ENCODE results near the gene NOL11. TPM values are rescaled to one million over a fixed set of nuclear protein-coding genes. Genes with fewer than 3 reads are reported as not detected.

The NOL11 gene
- total RNA-seq, 2 experiments from 2014 or later: 74.3 to 76.0 TPM

DNA sequence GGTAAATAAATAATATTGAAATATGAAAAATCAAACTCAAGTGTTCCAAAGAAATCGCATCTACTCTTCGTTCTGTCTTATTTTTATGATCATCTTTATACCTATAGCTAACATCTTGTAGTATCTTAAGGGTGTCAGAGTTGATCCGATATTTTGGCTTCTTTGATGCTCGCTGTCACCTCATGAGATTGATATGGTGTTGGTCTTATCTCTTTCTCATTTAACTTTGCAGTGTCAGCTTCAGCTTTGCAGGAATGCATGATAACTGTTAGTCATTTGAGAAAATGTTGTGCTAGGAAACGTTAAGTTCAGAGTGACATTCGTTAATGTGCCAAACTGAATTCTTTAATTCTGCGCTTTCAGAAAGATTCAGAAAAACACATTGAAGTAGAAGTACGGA is 19.4 kb downstream of the NOL11 start:
- H3K9me3 Mint-ChIP-seq: no peaks in the 10 kb centered on the region
- intact Hi-C loops (cut with micrococcal nuclease): no loop called here
- H3K4me1 Mint-ChIP-seq (ENCODE audit: low read depth): peaks cover 16% of the 10 kb centered on the region
- H3K36me3 Mint-ChIP-seq (ENCODE audit: low read depth): peaks cover 51% of the 10 kb centered on the region
- H3K27me3 Mint-ChIP-seq: no peaks in the 10 kb centered on the region
- H3K4me3 Mint-ChIP-seq: no peak overlapping the region
- ATAC-seq (no peak), DNase-seq (no peak)
- no peak overlapping the region for H3K27ac Mint-ChIP-seq
- ChIA-PET POLR2A (no interaction called here), CTCF (no interaction called here)
- TF ChIP-seq, protein P1, sequence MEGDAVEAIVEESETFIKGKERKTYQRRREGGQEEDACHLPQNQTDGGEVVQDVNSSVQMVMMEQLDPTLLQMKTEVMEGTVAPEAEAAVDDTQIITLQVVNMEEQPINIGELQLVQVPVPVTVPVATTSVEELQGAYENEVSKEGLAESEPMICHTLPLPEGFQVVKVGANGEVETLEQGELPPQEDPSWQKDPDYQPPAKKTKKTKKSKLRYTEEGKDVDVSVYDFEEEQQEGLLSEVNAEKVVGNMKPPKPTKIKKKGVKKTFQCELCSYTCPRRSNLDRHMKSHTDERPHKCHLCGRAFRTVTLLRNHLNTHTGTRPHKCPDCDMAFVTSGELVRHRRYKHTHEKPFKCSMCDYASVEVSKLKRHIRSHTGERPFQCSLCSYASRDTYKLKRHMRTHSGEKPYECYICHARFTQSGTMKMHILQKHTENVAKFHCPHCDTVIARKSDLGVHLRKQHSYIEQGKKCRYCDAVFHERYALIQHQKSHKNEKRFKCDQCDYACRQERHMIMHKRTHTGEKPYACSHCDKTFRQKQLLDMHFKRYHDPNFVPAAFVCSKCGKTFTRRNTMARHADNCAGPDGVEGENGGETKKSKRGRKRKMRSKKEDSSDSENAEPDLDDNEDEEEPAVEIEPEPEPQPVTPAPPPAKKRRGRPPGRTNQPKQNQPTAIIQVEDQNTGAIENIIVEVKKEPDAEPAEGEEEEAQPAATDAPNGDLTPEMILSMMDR (IDR thresholded peaks at IDR 0.05): no peak

DNA sequence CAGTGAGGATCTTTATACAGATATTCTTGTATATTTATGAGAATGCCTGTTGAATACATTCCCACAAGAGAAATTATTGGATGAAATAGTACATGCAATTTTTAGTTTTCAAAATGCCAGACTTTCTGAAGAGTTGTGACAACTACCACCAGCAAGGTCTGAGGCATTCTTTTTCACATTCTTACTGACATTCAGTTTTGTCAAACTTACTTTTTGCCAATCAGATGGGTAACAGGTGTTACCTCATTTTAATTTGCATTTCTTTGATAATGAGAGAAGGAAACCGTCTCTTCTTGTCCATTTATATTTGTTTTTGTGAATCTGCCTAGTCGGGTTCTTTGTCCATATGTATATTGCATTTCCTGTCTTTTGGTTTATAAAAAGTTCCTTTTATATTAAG is 24.3 kb downstream of the NOL11 start:
- Mint-ChIP-seq H3K27me3 (no peaks in the 10 kb centered on the region), H3K9me3 (no peaks in the 10 kb centered on the region), H3K4me1 (ENCODE audit: low read depth) (no peaks in the 10 kb centered on the region), H3K27ac (no peak overlapping the region), H3K4me3 (no peak overlapping the region), H3K36me3 (ENCODE audit: low read depth) (peaks cover 44% of the 10 kb centered on the region)
- intact Hi-C loops (cut with micrococcal nuclease): no loop called here
- POLR2A ChIA-PET: interaction anchor here (3.0 kb wide), 1 partner anchor 24 kb away, joined by 14 read pairs; the partner anchor contains the start of gene NOL11
- ATAC-seq: no peak
- TF ChIP-seq, protein P1 (IDR thresholded peaks at IDR 0.05): no peak
- no peak for DNase-seq
- CTCF ChIA-PET: no interaction called here

DNA sequence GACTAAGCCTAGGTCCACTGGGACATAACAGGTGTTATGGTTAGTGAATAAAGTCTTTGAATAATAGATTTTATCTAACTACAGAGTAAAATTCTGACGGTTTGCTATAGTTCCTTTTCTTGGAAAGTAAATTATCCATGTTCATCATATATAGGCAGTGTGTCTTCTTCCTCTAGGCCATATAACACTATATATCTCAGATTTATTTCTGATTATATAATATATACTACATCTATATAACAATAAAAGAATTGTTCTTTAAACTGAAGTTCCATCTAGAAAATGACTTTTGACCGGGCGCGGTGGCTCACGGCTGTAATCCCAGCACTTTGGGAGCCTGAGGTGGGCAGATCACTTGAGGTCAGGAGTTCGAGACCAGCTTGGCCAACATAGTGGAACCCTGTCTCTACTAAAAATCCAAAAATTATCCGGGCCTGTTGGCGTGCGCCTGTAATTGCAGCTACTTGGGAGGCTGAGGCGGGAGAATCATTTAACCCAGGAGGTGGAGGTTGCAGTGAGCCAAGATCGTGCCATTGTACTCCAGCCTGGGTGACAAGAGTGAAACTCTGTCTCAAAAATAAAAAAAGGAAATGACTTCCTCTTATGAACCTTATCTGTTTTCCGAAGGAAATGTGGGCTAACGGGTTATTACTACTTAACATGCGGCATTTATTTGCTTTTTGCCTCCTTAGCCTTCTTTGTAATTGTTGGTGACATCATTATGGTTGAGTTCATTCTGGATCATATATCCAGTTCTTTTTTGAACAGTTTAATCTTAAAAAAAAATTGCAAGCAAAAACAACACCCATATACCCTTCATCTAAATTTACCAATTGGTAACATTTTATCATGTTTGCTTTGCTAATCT is 29.2 kb downstream of the NOL11 start:
- H3K27ac Mint-ChIP-seq: peak overlapping the region; percentile 58
- CTCF ChIA-PET: no interaction called here
- no peaks in the 10 kb centered on the region for H3K9me3 Mint-ChIP-seq
- H3K4me1 Mint-ChIP-seq (ENCODE audit: low read depth): no peaks in the 10 kb centered on the region
- POLR2A ChIA-PET: interaction anchor here (0.6 kb wide), 1 partner anchor 13 kb away, joined by 3 read pairs; no protein-coding TSS in a partner anchor
- DNase-seq (no peak), ATAC-seq (no peak)
- TF ChIP-seq, protein P1 (IDR thresholded peaks at IDR 0.05): no peak
- H3K27me3 Mint-ChIP-seq: no peaks in the 10 kb centered on the region
- no peak overlapping the region for H3K4me3 Mint-ChIP-seq
- intact Hi-C loops (cut with micrococcal nuclease): no loop called here
- peaks cover 56% of the 10 kb centered on the region for H3K36me3 Mint-ChIP-seq (ENCODE audit: low read depth)

DNA sequence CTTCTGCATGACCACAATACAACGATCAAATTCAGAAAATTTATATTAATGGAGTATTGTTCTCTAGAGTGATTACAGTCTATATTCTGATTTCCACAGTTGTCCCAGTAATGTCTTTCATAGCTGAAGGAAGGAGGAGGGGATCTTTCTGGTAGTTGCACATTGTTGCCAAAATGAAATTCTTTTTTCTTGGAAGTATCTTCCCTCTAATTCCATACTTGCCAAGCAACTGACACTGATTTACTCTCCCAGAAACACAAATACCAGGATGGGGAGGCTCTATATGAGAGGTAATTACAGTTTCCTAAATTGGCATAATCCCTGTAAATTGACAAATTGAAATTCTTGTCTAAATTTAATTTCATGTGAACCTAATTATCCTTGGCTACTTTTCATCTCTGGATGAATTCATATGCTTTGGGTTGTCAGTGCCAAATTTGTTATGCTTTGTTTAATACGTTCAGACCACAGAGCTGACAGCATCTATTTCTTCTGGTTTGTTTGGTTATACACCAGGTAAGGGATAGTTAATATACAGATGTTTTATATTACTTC is 30.0 kb downstream of the NOL11 start:
- intact Hi-C loops (cut with micrococcal nuclease): no loop called here
- TF ChIP-seq, protein P1 (IDR thresholded peaks at IDR 0.05): no peak
- ATAC-seq: no peak
- Mint-ChIP-seq H3K4me1 (ENCODE audit: low read depth) (no peaks in the 10 kb centered on the region), H3K27ac (no peak overlapping the region), H3K9me3 (no peaks in the 10 kb centered on the region), H3K4me3 (no peak overlapping the region), H3K36me3 (ENCODE audit: low read depth) (peaks cover 53% of the 10 kb centered on the region), H3K27me3 (no peaks in the 10 kb centered on the region)
- POLR2A ChIA-PET: interaction anchor here (0.6 to 1.2 kb wide), 2 partner anchors 14 to 29 kb away, joined by 3 read pairs; no protein-coding TSS in a partner anchor
- CTCF ChIA-PET: no interaction called here
- DNase-seq: no peak

DNA sequence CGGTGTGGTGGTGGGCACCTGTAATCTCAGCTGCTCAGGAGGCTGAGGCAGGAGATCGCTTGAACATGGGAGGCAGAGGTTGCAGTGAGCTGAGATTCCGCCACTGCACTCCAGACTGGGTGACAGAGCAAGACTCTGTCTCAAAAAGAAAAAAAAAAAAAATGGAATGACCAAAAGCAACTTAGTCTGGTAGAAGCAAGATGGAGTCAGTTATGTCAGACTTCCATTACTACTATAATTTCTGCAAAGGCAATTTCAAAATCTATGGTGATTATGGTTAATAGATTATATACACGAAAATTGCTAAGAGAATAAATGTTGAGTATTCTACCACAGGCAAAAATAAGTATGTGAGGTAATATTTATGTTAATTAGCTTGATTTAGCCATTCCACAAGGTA is 32.3 kb downstream of the NOL11 start:
- Mint-ChIP-seq H3K4me3 (no peak overlapping the region), H3K4me1 (ENCODE audit: low read depth) (peaks cover under 1% of the 10 kb centered on the region), H3K27me3 (no peaks in the 10 kb centered on the region), H3K36me3 (ENCODE audit: low read depth) (peaks cover 53% of the 10 kb centered on the region), H3K27ac (no peak overlapping the region), H3K9me3 (no peaks in the 10 kb centered on the region)
- intact Hi-C loops (cut with micrococcal nuclease): no loop called here
- POLR2A ChIA-PET: interaction anchor here (1.8 kb wide), 1 partner anchor 15 kb away, joined by 4 read pairs; no protein-coding TSS in a partner anchor
- CTCF ChIA-PET: no interaction called here
- DNase-seq (no peak), ATAC-seq (no peak)
- TF ChIP-seq, protein P1 (IDR thresholded peaks at IDR 0.05): no peak

Measured in activated CD8-positive, alpha-beta T cell treated with anti-CD3 and anti-CD28 coated beads for 36 hours (primary cell).